GM18519 (cell line): ENCODE measurements around the gene PSMB10.
"Not testable (repeated sequence)": the region's sequence is repeated elsewhere in the genome, so short reads cannot be mapped to it uniquely, and the experiment has no call there.

ENCODE experiments used
- ATAC-seq: cut with Tn5 transposase; IDR thresholded peaks from one replicate; pipeline ENCODE4 v1.9.1; 2021; ENCODE audit warnings: mild to moderate bottlenecking, moderate library complexity; ENCODE audit not compliant: unreplicated experiment, low FRiP score

Gene PSMB10

GRCh38 chr16:67943256-67943618 lies 6.6 kb upstream of the PSMB10 start:
- ATAC-seq, result no peak

GRCh38 chr16:67942510-67943255 lies 6.0 kb upstream of the PSMB10 start:
- ATAC-seq, result no peak

- ATAC-seq, result no peak
These were observed 5.5 kb upstream of the PSMB10 start for GRCh38 chr16:67942200-67942509.

- no peak for ATAC-seq
These were observed 5.0 kb upstream of the PSMB10 start for GRCh38 chr16:67941469-67942199.

- no peak for ATAC-seq
These were observed 3.9 kb upstream of the PSMB10 start for GRCh38 chr16:67940446-67941089.

GRCh38 chr16:67939507-67940445 lies 3.1 kb upstream of the PSMB10 start:
- ATAC-seq, result no peak

- not testable (repeated sequence) for ATAC-seq
These were observed 1.1 kb upstream of the PSMB10 start for GRCh38 chr16:67937713-67938112.

- no peak for ATAC-seq
These were observed 393 bp upstream of the PSMB10 start for GRCh38 chr16:67936880-67937605.

- peak; percentile 68 for ATAC-seq
These were observed 1.1 kb downstream of the PSMB10 start for GRCh38 chr16:67935402-67936123.

GRCh38 chr16:67935101-67935401 lies 1.6 kb downstream of the PSMB10 start:
- ATAC-seq, result no peak

- no peak for ATAC-seq
These were observed 2.1 kb downstream of the PSMB10 start for GRCh38 chr16:67934306-67935100.

GRCh38 chr16:67933805-67934204 lies 2.8 kb downstream of the PSMB10 start:
- ATAC-seq, result no peak

- no peak for ATAC-seq
These were observed 4.2 kb downstream of the PSMB10 start for GRCh38 chr16:67932462-67932840.

GRCh38 chr16:67931712-67932461 lies 4.8 kb downstream of the PSMB10 start, which contains the start of gene CTRL:
Gene CTRL, minus strand, starts transcription at chr16:67931862. Its CDS starts 10 bp downstream, at chr16:67931852.
- ATAC-seq, result no peak

- no peak for ATAC-seq
These were observed 5.9 kb downstream of the PSMB10 start for GRCh38 chr16:67930678-67931211.

- no peak for ATAC-seq
These were observed 6.5 kb downstream of the PSMB10 start for GRCh38 chr16:67930191-67930590.

- ATAC-seq, result no peak
These were observed 7.9 kb downstream of the PSMB10 start for GRCh38 chr16:67928561-67929364.
